H1 (cell line): ENCODE results near the gene DLX2. TPM values are rescaled to one million over a fixed set of nuclear protein-coding genes. Genes with fewer than 3 reads are reported as not detected.

Experiments used
- CTCF ChIA-PET: fragments of 300-600 bp; sonication (Branson Sonifier 250); formaldehyde crosslinking; loops from one replicate; lab custom pipeline; 2021; ENCODE audit not compliant: partially characterized antibody; lab: Charles Lee
- POLR2A ChIA-PET: fragments of 300-600 bp; sonication (Branson Sonifier 250); formaldehyde crosslinking; loops from one replicate; lab custom pipeline; 2021; ENCODE audit warnings: inconsistent platforms; ENCODE audit not compliant: partially characterized antibody; lab: Charles Lee
- DNase-seq, 2 experiments: peaks; one replicate each; pipeline versions ENCODE4 v3.0.0 to v3.0.0-alpha.2; 2010 to 2022; ENCODE audit warnings: low spot score in 2 of 2, low read depth in 1 of 2, mixed read lengths in 1 of 2
- FAIRE-seq: peaks from 2 replicates; lab custom pipeline; 2011; peaks lifted over from hg19 to GRCh38; lab: Jason Lieb, UNC
- H2AFZ ChIP-seq: 2 replicates; pipeline ENCODE4 v1.8.1; 2012; ENCODE audit warnings: low read length, inconsistent platforms
- H2AK5ac ChIP-seq: 2 replicates; pipeline ENCODE4 v1.6.1; 2013; ENCODE audit warnings: low read depth, low read length
- H2BK120ac ChIP-seq: replicated peaks from 2 replicates; pipeline ENCODE3; 2013; ENCODE audit warnings: low read depth, low read length, inconsistent platforms
- H2BK12ac ChIP-seq: 2 replicates; pipeline ENCODE4 v1.6.1; 2013; ENCODE audit warnings: low read depth, low read length
- H2BK15ac ChIP-seq: 2 replicates; pipeline ENCODE4 v1.6.1; 2013; ENCODE audit warnings: low read length
- H2BK20ac ChIP-seq: 2 replicates; pipeline ENCODE4 v1.6.1; 2013; ENCODE audit warnings: low read length
- H2BK5ac ChIP-seq: 2 replicates; pipeline ENCODE4 v1.6.1; 2013; ENCODE audit warnings: low read depth, low read length
- H3K14ac ChIP-seq: 2 replicates; pipeline ENCODE4 v1.6.1; 2013; ENCODE audit warnings: inconsistent platforms; ENCODE audit not compliant: insufficient read length
- H3K18ac ChIP-seq: 2 replicates; pipeline ENCODE4 v1.6.1; 2013; ENCODE audit warnings: low read length; ENCODE audit errors: extremely low read depth
- H3K23ac ChIP-seq: 2 replicates; pipeline ENCODE4 v1.6.1; 2013; ENCODE audit warnings: inconsistent platforms; ENCODE audit not compliant: insufficient read length
- H3K23me2 ChIP-seq: 2 replicates; pipeline ENCODE4 v1.6.1; 2013; ENCODE audit warnings: low read depth, low read length
- H3K27ac ChIP-seq: 2 replicates; pipeline ENCODE4 v1.6.1; 2011; ENCODE audit warnings: low read depth, low read length, inconsistent platforms
- H3K27me3 ChIP-seq, 4 experiments: replicated peaks in 1 of 4; 1 replicate in 1 of 4; 2 replicates in 3 of 4; pipeline versions ENCODE4 v1.6.1 to v1.8.1; 2011 to 2013; ENCODE audit warnings: low read length in 3 of 4, mild to moderate bottlenecking in 3 of 4, inconsistent platforms in 2 of 4, mixed read lengths in 2 of 4, moderate library complexity in 1 of 4; ENCODE audit not compliant: control insufficient read depth in 3 of 4, insufficient read depth in 3 of 4; ENCODE audit errors: extremely low read depth in 1 of 4
- H3K36me3 ChIP-seq, 4 experiments: 2 replicates each; pipeline versions ENCODE4 v1.6.1 to v1.8.1; 2011 to 2013; ENCODE audit warnings: mild to moderate bottlenecking in 4 of 4, low read length in 3 of 4, moderate library complexity in 2 of 4, control low read depth in 1 of 4, inconsistent platforms in 1 of 4; ENCODE audit not compliant: insufficient read depth in 4 of 4, control insufficient read depth in 2 of 4
- H3K4ac ChIP-seq: replicated peaks from 2 replicates; pipeline ENCODE3; 2013; ENCODE audit warnings: low read length, low read depth, mixed read lengths, inconsistent platforms; ENCODE audit not compliant: insufficient read length
- H3K4me1 ChIP-seq, 4 experiments: replicated peaks in 1 of 4; 1 replicate in 1 of 4; 2 replicates in 3 of 4; pipeline versions ENCODE4 v1.6.1 to v1.8.1; 2011 to 2013; ENCODE audit warnings: low read length in 3 of 4, inconsistent platforms in 2 of 4, mixed read lengths in 1 of 4; ENCODE audit not compliant: insufficient read depth in 4 of 4, control insufficient read depth in 3 of 4
- H3K4me2 ChIP-seq, 2 experiments: 2 replicates each; pipeline versions ENCODE4 v1.6.1 to v1.8.1; 2011 to 2013; ENCODE audit warnings: low read depth in 2 of 2, low read length in 2 of 2, control low read depth in 1 of 2, inconsistent platforms in 1 of 2, mild to moderate bottlenecking in 1 of 2; ENCODE audit not compliant: insufficient read depth in 1 of 2
- H3K4me3 ChIP-seq, 4 experiments: fragments of 200-600, 300-600 bp in 1 of 4; sonication (generic), shearing (Covaris generic), sonication (Bioruptor Twin) in 1 of 4; 2 replicates each; pipeline versions ENCODE4 v1.5.1 to v1.8.1; 2011 to 2016; ENCODE audit warnings: low read length in 4 of 4, low read depth in 3 of 4, control low read depth in 2 of 4, inconsistent platforms in 2 of 4, mild to moderate bottlenecking in 2 of 4, mixed read lengths in 1 of 4, moderate library complexity in 1 of 4; ENCODE audit not compliant: insufficient read depth in 2 of 4; ENCODE audit errors: extremely low read depth in 1 of 4
- H3K56ac ChIP-seq: replicated peaks from 2 replicates; pipeline ENCODE3; 2013; ENCODE audit warnings: low read depth, mild to moderate bottlenecking, mixed read lengths, low read length, inconsistent platforms; ENCODE audit not compliant: insufficient read length
- H3K79me1 ChIP-seq: 2 replicates; pipeline ENCODE4 v1.6.1; 2013; ENCODE audit warnings: low read depth, low read length, control low read depth
- H3K79me2 ChIP-seq, 2 experiments: 2 replicates each; pipeline versions ENCODE4 v1.6.1 to v1.8.1; 2012 to 2013; ENCODE audit warnings: low read length in 2 of 2, mild to moderate bottlenecking in 2 of 2, inconsistent platforms in 1 of 2; ENCODE audit not compliant: insufficient read depth in 2 of 2, control insufficient read depth in 1 of 2
- H3K9ac ChIP-seq, 4 experiments: replicated peaks in 1 of 4; 1 replicate in 1 of 4; 2 replicates in 3 of 4; pipeline versions ENCODE4 v1.6.1 to v1.8.1; 2011 to 2013; ENCODE audit warnings: low read depth in 3 of 4, low read length in 3 of 4, control low read depth in 2 of 4, mild to moderate bottlenecking in 2 of 4, moderate library complexity in 2 of 4, inconsistent platforms in 1 of 4; ENCODE audit errors: extremely low read depth in 1 of 4
- H3K9me3 ChIP-seq, 2 experiments: 2 replicates each; pipeline versions ENCODE4 v1.6.1 to v1.8.1; 2012 to 2013; ENCODE audit warnings: mild to moderate bottlenecking in 2 of 2, moderate library complexity in 2 of 2, control low read depth in 1 of 2, inconsistent platforms in 1 of 2, low read depth in 1 of 2, low read length in 1 of 2, mixed read lengths in 1 of 2; ENCODE audit not compliant: insufficient read depth in 2 of 2
- H4K20me1 ChIP-seq, 2 experiments: replicated peaks in 1 of 2; 2 replicates each; pipeline versions ENCODE3 to v1.8.1; 2011 to 2013; ENCODE audit warnings: inconsistent platforms in 2 of 2, low read length in 2 of 2, mild to moderate bottlenecking in 1 of 2; ENCODE audit not compliant: insufficient read depth in 2 of 2, control insufficient read depth in 1 of 2
- H4K5ac ChIP-seq: 2 replicates; pipeline ENCODE4 v1.6.1; 2013; ENCODE audit warnings: low read length, low read depth, mixed read lengths, inconsistent platforms; ENCODE audit not compliant: insufficient read length
- H4K8ac ChIP-seq: 2 replicates; pipeline ENCODE4 v1.8.0; 2013; ENCODE audit warnings: mild to moderate bottlenecking, moderate library complexity, low read length, inconsistent platforms; ENCODE audit not compliant: insufficient read depth; ENCODE audit errors: extremely low read depth
- H4K91ac ChIP-seq: replicated peaks from 2 replicates; pipeline ENCODE3; 2013; ENCODE audit warnings: low read length, mixed read lengths, inconsistent platforms; ENCODE audit not compliant: insufficient read length
- ASH2L ChIP-seq: fragments of 200-600, 300-600 bp; sonication (generic); IDR thresholded peaks from one replicate; pipeline ENCODE4 v1.7.1; 2017; ENCODE audit warnings: low read length
- BACH1 ChIP-seq: IDR thresholded peaks from 2 replicates; pipeline ENCODE4 v1.6.1; 2012; ENCODE audit warnings: low read length, improper control_type of control experiment
- BRCA1 ChIP-seq: IDR thresholded peaks from 2 replicates; pipeline ENCODE4 v1.6.1; 2012; ENCODE audit warnings: low read depth, low read length, improper control_type of control experiment
- CBX8 ChIP-seq: fragments of 300-800, 300-1000 bp; sonication (generic); IDR thresholded peaks from 2 replicates; pipeline ENCODE4 v1.7.1; 2016; ENCODE audit warnings: low read depth, low read length, borderline replicate concordance
- CHD1 ChIP-seq: IDR thresholded peaks from 2 replicates; pipeline ENCODE4 v1.6.1; 2012; ENCODE audit warnings: low read depth, low read length, improper control_type of control experiment
- GTF2F1 ChIP-seq: IDR thresholded peaks from 2 replicates; pipeline ENCODE4 v1.6.1; 2012; ENCODE audit warnings: low read depth, low read length, improper control_type of control experiment, borderline replicate concordance
- POU5F1 ChIP-seq: IDR thresholded peaks from 2 replicates; pipeline ENCODE4 v1.6.1; 2011; ENCODE audit warnings: low read depth, mild to moderate bottlenecking, low read length, moderate library complexity
- RAD21 ChIP-seq, 2 experiments: IDR thresholded peaks in 1 of 2; conservative IDR thresholded peaks in 1 of 2; 2 replicates each; pipeline ENCODE4 v1.6.1; 2011; ENCODE audit warnings: low read depth in 2 of 2, low read length in 2 of 2, improper control_type of control experiment in 1 of 2, inconsistent platforms in 1 of 2, mild to moderate bottlenecking in 1 of 2, moderate library complexity in 1 of 2
- RBBP5 ChIP-seq: IDR thresholded peaks from 2 replicates; pipeline ENCODE4 v1.7.1; 2012; ENCODE audit warnings: low read depth, mild to moderate bottlenecking, inconsistent platforms, low read length, moderate library complexity, borderline replicate concordance
- RXRA ChIP-seq: IDR thresholded peaks from 2 replicates; pipeline ENCODE4 v1.6.1; 2011; ENCODE audit warnings: low read depth, mild to moderate bottlenecking, low read length, moderate library complexity; ENCODE audit not compliant: insufficient read depth
- SAP30 ChIP-seq: fragments of 300-600 bp; sonication (generic); IDR thresholded peaks from 2 replicates; pipeline ENCODE4 v1.7.1; 2012; ENCODE audit warnings: low read length, moderate library complexity, mild to moderate bottlenecking, inconsistent platforms; ENCODE audit not compliant: insufficient read depth, insufficient replicate concordance
- SRF ChIP-seq: IDR thresholded peaks from 2 replicates; pipeline ENCODE4 v1.6.1; 2011; ENCODE audit warnings: mild to moderate bottlenecking, low read depth, low read length, moderate library complexity
- TAF1 ChIP-seq: IDR thresholded peaks from 2 replicates; pipeline ENCODE4 v1.6.1; 2011; ENCODE audit warnings: mild to moderate bottlenecking, low read depth, low read length
- ZNF274 ChIP-seq: IDR thresholded peaks from 2 replicates; pipeline ENCODE4 v1.7.0; 2012; ENCODE audit warnings: low read length, borderline replicate concordance; ENCODE audit errors: extremely low read depth
- polyA plus RNA-seq, 7 experiments: library from polyadenylated mRNA; depleted of rRNA in 3 of 7; stranded (reverse) in 5 of 7; unstranded in 2 of 7; fragments of >200 nt in 5 of 7; fragments of 200-250 nt in 2 of 7; gene quantifications; 1 replicate in 5 of 7; 2 replicates in 1 of 7; 4 replicates in 1 of 7; pipeline versions ENCODE4 v1.2.1 to v1.2.3, GENCODE V29; 2011 to 2013; ENCODE audit warnings: missing spikeins in 2 of 7, mixed read lengths in 2 of 7
- total RNA-seq: library from RNA; stranded (reverse); fragmentation: NEBNext Ultra II Directional; extraction: Animal tissue kit (Norgen Biotek cat#: 25700); gene quantifications from 2 replicates; pipeline ENCODE4 v1.2.1, GENCODE V29; 2021

Gene DLX2
- total and polyA plus RNA-seq, 2 of the 8 experiments (the other 6 are each of a cell fraction or from before 2014, with no cell fraction given), result 0.45 TPM; not detected in 1

GRCh38 chr2:172143817-172144216, 41.1 kb upstream of the DLX2 start:
- H2AFZ ChIP-seq, result no peak overlapping the region
- no peaks in the 10 kb centered on the region for H3K4me1 ChIP-seq
- H4K5ac ChIP-seq, result no peak overlapping the region
- no peaks in the 10 kb centered on the region for H3K36me3 ChIP-seq
- H3K79me2 ChIP-seq, result no peaks in the 10 kb centered on the region
- H4K8ac ChIP-seq, result no peak overlapping the region
- H3K9ac ChIP-seq, result no peak overlapping the region
- no peak for FAIRE-seq
- H4K20me1 ChIP-seq, result no peaks in the 10 kb centered on the region
- H3K23me2 ChIP-seq, result no peaks in the 10 kb centered on the region
- no peak overlapping the region for H3K4me3 ChIP-seq
- H3K9me3 ChIP-seq, result no peaks in the 10 kb centered on the region
- no peak overlapping the region for H3K14ac ChIP-seq
- no peaks in the 10 kb centered on the region for H3K27me3 ChIP-seq
- H4K91ac ChIP-seq, result no peak overlapping the region
- no peak overlapping the region for H2BK15ac ChIP-seq
- H3K27ac ChIP-seq, result no peak overlapping the region
- no peak overlapping the region for H2BK12ac ChIP-seq
- no peak overlapping the region for H2BK5ac ChIP-seq
- no peak overlapping the region for H2BK120ac ChIP-seq
- H2BK20ac ChIP-seq, result no peak overlapping the region
- H3K56ac ChIP-seq, result no peak overlapping the region
- no peak overlapping the region for H3K18ac ChIP-seq
- H3K4me2 ChIP-seq, result no peak overlapping the region
- no peak overlapping the region for H3K4ac ChIP-seq
- H3K23ac ChIP-seq, result no peak overlapping the region
- no peaks in the 10 kb centered on the region for H3K79me1 ChIP-seq
- ChIA-PET POLR2A (no interaction called here), CTCF (interaction anchor here (1.0 to 1.1 kb wide), 2 partner anchors 16 to 318 kb away, joined by 3 read pairs; no protein-coding TSS in a partner anchor)
- no peak for DNase-seq
- no peak overlapping the region for H2AK5ac ChIP-seq
- TF ChIP-seq CBX8 (no peak), BRCA1 (no peak), TAF1 (no peak), RXRA (no peak), GTF2F1 (no peak), POU5F1 (no peak), ASH2L (no peak), RBBP5 (no peak), RAD21 (IDR thresholded peaks at IDR 0.05 in 1 of 2, conservative IDR thresholded peaks at IDR 0.05 in 1 of 2; ENCODE audit: low read depth in 2 of 2, low read length in 2 of 2) (no peak), CHD1 (no peak), SRF (no peak), SAP30 (no peak), BACH1 (no peak), ZNF274 (no peak)
